HEK293T (cell line): ENCODE data around the gene SLTM.
"Not testable (repeated sequence)": the region's sequence is repeated elsewhere in the genome, so short reads cannot be mapped to it uniquely, and the experiment has no call there.

Experiments
- BHLHE40 ChIP-seq: fragments of 450-650 bp; IDR thresholded peaks from 2 replicates; pipeline ENCODE4 v1.6.1; 2016; ENCODE audit warnings: mild to moderate bottlenecking, moderate library complexity, borderline replicate concordance
- SP1 ChIP-seq: fragments of 450-650 bp; IDR thresholded peaks from 2 replicates; pipeline ENCODE4 v1.6.1; 2017

DNA sequence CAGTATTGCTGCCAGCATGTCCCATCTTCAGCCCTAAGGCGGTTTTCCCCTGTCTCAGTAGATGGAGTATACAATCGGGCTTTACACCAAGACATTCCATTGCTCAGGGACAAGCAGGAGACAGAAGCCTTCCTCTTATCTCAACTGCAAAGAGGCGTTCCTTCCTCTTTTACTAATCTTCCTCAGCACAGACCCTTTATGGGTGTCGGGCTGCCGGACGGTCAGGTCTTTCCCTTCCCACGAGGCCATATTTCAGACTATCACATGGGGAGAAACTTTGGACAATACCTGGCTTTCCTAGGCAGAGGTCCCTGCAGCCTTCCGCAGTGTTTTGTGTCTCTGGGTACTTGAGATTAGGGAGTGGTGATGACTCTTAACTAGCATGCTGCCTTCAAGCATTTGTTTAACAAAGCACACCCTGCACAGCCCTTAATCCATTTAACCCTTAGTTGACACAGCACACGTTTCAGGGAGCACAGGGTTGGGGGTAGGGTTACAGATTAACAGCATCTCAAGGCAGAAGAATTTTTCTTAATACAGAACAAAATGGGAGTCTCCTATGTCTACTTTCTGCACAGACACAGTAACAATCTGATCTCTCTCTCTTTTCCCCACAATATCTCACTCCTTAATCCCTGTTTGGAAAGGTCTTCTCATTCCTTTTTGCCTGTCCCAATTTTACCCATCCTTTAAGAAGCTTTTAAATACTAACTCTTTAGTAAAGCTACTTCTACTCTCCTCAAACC lies 99.6 kb downstream of the SLTM start:
- TF ChIP-seq SP1, BHLHE40: not testable (repeated sequence)
